ENCODE results near the gene HLA-A. TPM values are rescaled to one million over a fixed set of nuclear protein-coding genes. Genes with fewer than 3 reads are reported as not detected.

Gene HLA-A
- total and polyA plus RNA-seq, 9 of the 15 experiments (the other 6 are each of a cell fraction or from before 2014, with no cell fraction given) = 0.46 to 3.3 TPM; not detected in 7

- ChIA-PET CTCF (ENCODE audit: low intra/inter-chr PET ratio) (interaction anchor here (0.8 to 1.6 kb wide), 2 partner anchors 95 to 98 kb away, joined by 4 to 12 read pairs; no protein-coding TSS in a partner anchor), POLR2A (interaction anchor here (0.7 kb wide), 1 partner anchor 30 kb away, joined by 3 read pairs; no protein-coding TSS in a partner anchor)
- in situ Hi-C loops (cut with MboI) (loop anchor here (5.0 kb wide), 1 partner anchor 84 kb away; no protein-coding TSS in a partner anchor), intact Hi-C loops (cut with micrococcal nuclease) (loop anchor here (1.0 kb wide), 1 partner anchor 95 kb away; no protein-coding TSS in a partner anchor)
- no TSS peak for BruUV-seq (replicated peaks)
- H3K4me2 ChIP-seq (ENCODE audit: insufficient read depth, low read length) = no peak overlapping the region
- H3K4me3 ChIP-seq = no peak overlapping the region
- no peak overlapping the region for H3K27ac ChIP-seq (ENCODE audit: extremely low read depth, low read depth, low read length)
- 0% methylated on average over 2 of the region's 2 CpGs for WGBS (ENCODE audit: insufficient coverage, low coverage, missing lambda C conversion rate)
- H3K36me3 ChIP-seq (ENCODE audit: control insufficient read depth, insufficient read depth, low read length) = no peaks in the 10 kb centered on the region
- DNase-seq (ENCODE audit: extremely low read depth in 1 of 4, low spot score in 3 of 4) (peak in 2 of 4 experiments; percentile 33 to 41), FAIRE-seq (peak; percentile 67), ATAC-seq (peak; percentile 86)
- H3K27me3 ChIP-seq (ENCODE audit: control insufficient read depth in 2 of 2, insufficient read depth in 2 of 2, low read length in 2 of 2) = peaks cover 3 to 4% of the 10 kb centered on the region in 2 experiments; a peak in 3 of 5 replicates
- no peaks in the 10 kb centered on the region for H3K79me2 ChIP-seq (ENCODE audit: control insufficient read depth, insufficient read depth, low read length)
- H3K9me1 ChIP-seq (ENCODE audit: control insufficient read depth, insufficient read depth, low read length) = no peaks in the 10 kb centered on the region
- no peaks in the 10 kb centered on the region for H3K9me3 ChIP-seq (replicated peaks; ENCODE audit: control insufficient read depth, insufficient read depth, low read depth, low read length)
- H3K4me1 ChIP-seq (replicated peaks in 1 of 2; ENCODE audit: control insufficient read depth in 2 of 2, insufficient read depth in 2 of 2, low read length in 2 of 2) = no peaks in the 10 kb centered on the region
- H2AFZ ChIP-seq (ENCODE audit: low read depth, low read length) = no peak overlapping the region
- no peak overlapping the region for H3K9ac ChIP-seq (ENCODE audit: insufficient read depth in 1 of 2, low read depth in 2 of 2, low read length in 2 of 2)
- no peaks in the 10 kb centered on the region for H4K20me1 ChIP-seq (replicated peaks; ENCODE audit: control insufficient read depth, insufficient read depth, low read length)
- TF ChIP-seq CCAR2 (IDR thresholded peaks at IDR 0.05; ENCODE audit: low read depth, low read length) = no peak
- TF ChIP-seq TBP (optimal IDR thresholded peaks at IDR 0.05; ENCODE audit: low read depth, low read length) = no peak
- TF ChIP-seq, protein P1, sequence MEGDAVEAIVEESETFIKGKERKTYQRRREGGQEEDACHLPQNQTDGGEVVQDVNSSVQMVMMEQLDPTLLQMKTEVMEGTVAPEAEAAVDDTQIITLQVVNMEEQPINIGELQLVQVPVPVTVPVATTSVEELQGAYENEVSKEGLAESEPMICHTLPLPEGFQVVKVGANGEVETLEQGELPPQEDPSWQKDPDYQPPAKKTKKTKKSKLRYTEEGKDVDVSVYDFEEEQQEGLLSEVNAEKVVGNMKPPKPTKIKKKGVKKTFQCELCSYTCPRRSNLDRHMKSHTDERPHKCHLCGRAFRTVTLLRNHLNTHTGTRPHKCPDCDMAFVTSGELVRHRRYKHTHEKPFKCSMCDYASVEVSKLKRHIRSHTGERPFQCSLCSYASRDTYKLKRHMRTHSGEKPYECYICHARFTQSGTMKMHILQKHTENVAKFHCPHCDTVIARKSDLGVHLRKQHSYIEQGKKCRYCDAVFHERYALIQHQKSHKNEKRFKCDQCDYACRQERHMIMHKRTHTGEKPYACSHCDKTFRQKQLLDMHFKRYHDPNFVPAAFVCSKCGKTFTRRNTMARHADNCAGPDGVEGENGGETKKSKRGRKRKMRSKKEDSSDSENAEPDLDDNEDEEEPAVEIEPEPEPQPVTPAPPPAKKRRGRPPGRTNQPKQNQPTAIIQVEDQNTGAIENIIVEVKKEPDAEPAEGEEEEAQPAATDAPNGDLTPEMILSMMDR (IDR thresholded peaks at IDR 0.05 in 2 of 3, conservative IDR thresholded peaks at IDR 0.05 in 1 of 3; ENCODE audit: insufficient read depth in 2 of 3, low read depth in 1 of 3, low read length in 3 of 3) = peak in 2 of 3 experiments; percentile 36 to 51; a peak in 2 of 6 replicates
- TF ChIP-seq, protein P2, sequence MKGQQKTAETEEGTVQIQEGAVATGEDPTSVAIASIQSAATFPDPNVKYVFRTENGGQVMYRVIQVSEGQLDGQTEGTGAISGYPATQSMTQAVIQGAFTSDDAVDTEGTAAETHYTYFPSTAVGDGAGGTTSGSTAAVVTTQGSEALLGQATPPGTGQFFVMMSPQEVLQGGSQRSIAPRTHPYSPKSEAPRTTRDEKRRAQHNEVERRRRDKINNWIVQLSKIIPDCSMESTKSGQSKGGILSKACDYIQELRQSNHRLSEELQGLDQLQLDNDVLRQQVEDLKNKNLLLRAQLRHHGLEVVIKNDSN (CRISPR knock-in tag; IDR thresholded peaks at IDR 0.05) = no peak
- TF ChIP-seq NR3C1 (CRISPR knock-in tag; IDR thresholded peaks at IDR 0.05) = no peak
- TF ChIP-seq, protein P3, sequence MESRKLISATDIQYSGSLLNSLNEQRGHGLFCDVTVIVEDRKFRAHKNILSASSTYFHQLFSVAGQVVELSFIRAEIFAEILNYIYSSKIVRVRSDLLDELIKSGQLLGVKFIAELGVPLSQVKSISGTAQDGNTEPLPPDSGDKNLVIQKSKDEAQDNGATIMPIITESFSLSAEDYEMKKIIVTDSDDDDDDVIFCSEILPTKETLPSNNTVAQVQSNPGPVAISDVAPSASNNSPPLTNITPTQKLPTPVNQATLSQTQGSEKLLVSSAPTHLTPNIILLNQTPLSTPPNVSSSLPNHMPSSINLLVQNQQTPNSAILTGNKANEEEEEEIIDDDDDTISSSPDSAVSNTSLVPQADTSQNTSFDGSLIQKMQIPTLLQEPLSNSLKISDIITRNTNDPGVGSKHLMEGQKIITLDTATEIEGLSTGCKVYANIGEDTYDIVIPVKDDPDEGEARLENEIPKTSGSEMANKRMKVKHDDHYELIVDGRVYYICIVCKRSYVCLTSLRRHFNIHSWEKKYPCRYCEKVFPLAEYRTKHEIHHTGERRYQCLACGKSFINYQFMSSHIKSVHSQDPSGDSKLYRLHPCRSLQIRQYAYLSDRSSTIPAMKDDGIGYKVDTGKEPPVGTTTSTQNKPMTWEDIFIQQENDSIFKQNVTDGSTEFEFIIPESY (CRISPR knock-in tag; IDR thresholded peaks at IDR 0.05) = no peak
- TF ChIP-seq ARHGAP35 (IDR thresholded peaks at IDR 0.05; ENCODE audit: partially characterized antibody) = no peak
- TF ChIP-seq ZNF707 (CRISPR knock-in tag; conservative IDR thresholded peaks at IDR 0.05) = no peak
- TF ChIP-seq ZNF280B (CRISPR knock-in tag; IDR thresholded peaks at IDR 0.05) = no peak
- TF ChIP-seq ZNF644 (tag; IDR thresholded peaks at IDR 0.05; ENCODE audit: low read depth) = no peak
- TF ChIP-seq SP1 (CRISPR knock-in tag; IDR thresholded peaks at IDR 0.05) = no peak
Measured at GRCh38 chr6:29917857-29918256, 24.5 kb upstream of the HLA-A start.
